Left ventricle myocardium inferior (tissue), 1 donor: Measurements from ENCODE around the gene HECW1. TPM values are rescaled to one million over a fixed set of nuclear protein-coding genes. Genes with fewer than 3 reads are reported as not detected.

Source experiments
- DNase-seq: peaks from one replicate; pipeline ENCODE4 v3.0.0-alpha.2; 2020
- H3K27ac ChIP-seq: fragments of 200-600 bp; replicated peaks from 2 replicates; pipeline ENCODE4 v1.8.0; 2021
- H3K27me3 ChIP-seq: fragments of 200-600 bp; 2 replicates; pipeline ENCODE4 v1.8.0; 2021; ENCODE audit warnings: low read depth
- H3K36me3 ChIP-seq: fragments of 200-600 bp; 2 replicates; pipeline ENCODE4 v1.8.0; 2021
- H3K4me1 ChIP-seq: fragments of 200-600 bp; 2 replicates; pipeline ENCODE4 v1.8.0; 2021
- H3K4me3 ChIP-seq: fragments of 200-600 bp; 2 replicates; pipeline ENCODE4 v1.8.0; 2021; ENCODE audit warnings: mild to moderate bottlenecking, moderate library complexity
- H3K9me3 ChIP-seq: fragments of 200-600 bp; replicated peaks from 2 replicates; pipeline ENCODE4 v1.8.0; 2021
- intact Hi-C: fragments of 100-400 bp; cut with micrococcal nuclease; formaldehyde crosslinking; loops from one replicate; pipeline ENCODE4 v1.11.0; 2022
- microRNA-seq: library from miRNA; unstranded; fragments of <30 nt; microRNA quantifications from one replicate; pipeline ENCODE4 v1.2.0, GENCODE V29; 2020
- total RNA-seq: library from RNA; stranded (reverse); fragmentation: NEBNext Ultra II Directional; extraction: Animal tissue kit (Norgen Biotek cat#: 25700); gene quantifications from one replicate; pipeline ENCODE4 v1.2.1, GENCODE V29; 2021
- TF ChIP-seq, protein P1 (sequence below): fragments of 200-600 bp; IDR thresholded peaks from 2 replicates; pipeline ENCODE4 v1.8.0; 2021; ENCODE audit warnings: antibody characterized with exemption, mild to moderate bottlenecking, borderline replicate concordance
- donor health status: DM: no; HTN: yes; CAD: no; lungs with severe emphysema.

HECW1 gene
- total RNA-seq, 1 donor from 2014 or later: not detected

DNA sequence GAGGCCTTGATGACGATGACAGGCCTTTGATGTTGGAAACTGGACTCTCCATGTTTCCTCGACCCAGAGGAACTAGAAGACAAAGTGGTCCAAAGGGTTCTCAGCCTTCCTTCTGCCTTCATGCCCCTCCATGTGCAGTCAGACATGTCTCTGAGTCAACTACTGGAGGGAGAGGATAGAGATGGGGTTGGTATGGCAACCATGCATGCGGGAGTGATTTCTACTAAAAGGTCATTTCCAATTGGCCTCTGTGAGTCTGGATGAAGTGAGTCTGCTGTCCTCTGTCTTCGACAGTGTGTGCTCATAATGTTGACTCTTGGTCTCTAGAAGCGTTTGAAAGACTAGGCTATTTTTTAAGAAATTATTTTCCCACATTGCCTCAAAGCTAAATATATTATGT lies 499.7 kb downstream of the HECW1 start:
- Histone ChIP-seq H3K4me1 (peaks cover 15% of the 10 kb centered on the region), H3K27me3 (no peaks in the 10 kb centered on the region), H3K9me3 (no peaks in the 10 kb centered on the region), H3K27ac (peak overlapping the region; percentile 41), H3K4me3 (no peak overlapping the region), H3K36me3 (peaks cover 28% of the 10 kb centered on the region)
- TF ChIP-seq, protein P1, sequence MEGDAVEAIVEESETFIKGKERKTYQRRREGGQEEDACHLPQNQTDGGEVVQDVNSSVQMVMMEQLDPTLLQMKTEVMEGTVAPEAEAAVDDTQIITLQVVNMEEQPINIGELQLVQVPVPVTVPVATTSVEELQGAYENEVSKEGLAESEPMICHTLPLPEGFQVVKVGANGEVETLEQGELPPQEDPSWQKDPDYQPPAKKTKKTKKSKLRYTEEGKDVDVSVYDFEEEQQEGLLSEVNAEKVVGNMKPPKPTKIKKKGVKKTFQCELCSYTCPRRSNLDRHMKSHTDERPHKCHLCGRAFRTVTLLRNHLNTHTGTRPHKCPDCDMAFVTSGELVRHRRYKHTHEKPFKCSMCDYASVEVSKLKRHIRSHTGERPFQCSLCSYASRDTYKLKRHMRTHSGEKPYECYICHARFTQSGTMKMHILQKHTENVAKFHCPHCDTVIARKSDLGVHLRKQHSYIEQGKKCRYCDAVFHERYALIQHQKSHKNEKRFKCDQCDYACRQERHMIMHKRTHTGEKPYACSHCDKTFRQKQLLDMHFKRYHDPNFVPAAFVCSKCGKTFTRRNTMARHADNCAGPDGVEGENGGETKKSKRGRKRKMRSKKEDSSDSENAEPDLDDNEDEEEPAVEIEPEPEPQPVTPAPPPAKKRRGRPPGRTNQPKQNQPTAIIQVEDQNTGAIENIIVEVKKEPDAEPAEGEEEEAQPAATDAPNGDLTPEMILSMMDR: no peak
- intact Hi-C loops: no loop called here
- no peak for DNase-seq

GRCh38 chr7:43612599-43613589 lies 500.4 kb downstream of the HECW1 start:
- DNase-seq: no peak
- peaks cover 15% of the 10 kb centered on the region for H3K4me1 ChIP-seq
- H3K9me3 ChIP-seq: no peaks in the 10 kb centered on the region
- no peaks in the 10 kb centered on the region for H3K27me3 ChIP-seq
- intact Hi-C loops: no loop called here
- no peak overlapping the region for H3K4me3 ChIP-seq
- H3K27ac ChIP-seq: peak overlapping the region; percentile 41
- TF ChIP-seq, protein P1: no peak
- H3K36me3 ChIP-seq: peaks cover 28% of the 10 kb centered on the region

Small RNAs within 50 kb of the gene (microRNA-seq; reads per million reads assigned to microRNA genes)
- gene MIR3943: not detected

Other genes with a start within 250 kb of the HECW1 start
- gene C7orf25, start 200.6 kb upstream of the HECW1 start, total RNA-seq: 4.9 TPM
- gene PSMA2, start 180.5 kb upstream of the HECW1 start, total RNA-seq: 77.7 TPM
- 65.5 TPM for gene MRPL32, start 180.3 kb upstream of the HECW1 start, total RNA-seq